Small intestine (tissue), 7 donors: Measurements from ENCODE around the gene MARK3. TPM values are rescaled to one million over a fixed set of nuclear protein-coding genes. Genes with fewer than 3 reads are reported as not detected.

Experiments
- DNase-seq, 2 donors: peaks; one replicate each; pipeline versions ENCODE4 v3.0.0 to v3.0.0-alpha.2; 2013
- FAIRE-seq: peaks from 2 replicates; lab custom pipeline; 2012; peaks lifted over from hg19 to GRCh38; lab: Jason Lieb, UNC
- H3K27ac ChIP-seq, 3 donors: one replicate each; pipeline ENCODE4 v1.5.1; 2013; ENCODE audit warnings: low read length in 2 of 3, mild to moderate bottlenecking in 2 of 3, control low read depth in 1 of 3, inconsistent platforms in 1 of 3, low read depth in 1 of 3, moderate library complexity in 1 of 3
- H3K27me3 ChIP-seq, 3 donors: one replicate each; pipeline ENCODE4 v1.6.1; 2013; ENCODE audit warnings: low read length in 3 of 3, inconsistent platforms in 1 of 3; ENCODE audit not compliant: control insufficient read depth in 3 of 3, insufficient read depth in 3 of 3
- H3K36me3 ChIP-seq, 3 donors: one replicate each; pipeline ENCODE4 v1.6.1; 2013; ENCODE audit warnings: low read length in 3 of 3, inconsistent platforms in 1 of 3, low read depth in 1 of 3, mild to moderate bottlenecking in 1 of 3, moderate library complexity in 1 of 3; ENCODE audit not compliant: control insufficient read depth in 3 of 3, insufficient read depth in 2 of 3
- H3K4me1 ChIP-seq, 3 donors: one replicate each; pipeline ENCODE4 v1.6.1; 2013; ENCODE audit warnings: low read length in 2 of 3, inconsistent platforms in 1 of 3, low read depth in 1 of 3, mild to moderate bottlenecking in 1 of 3, moderate library complexity in 1 of 3; ENCODE audit not compliant: control insufficient read depth in 3 of 3, insufficient read depth in 2 of 3
- H3K4me3 ChIP-seq, 3 donors: one replicate each; pipeline ENCODE4 v1.5.1; 2013; ENCODE audit warnings: low read length in 3 of 3, control low read depth in 1 of 3, inconsistent platforms in 1 of 3, low read depth in 1 of 3, mild to moderate bottlenecking in 1 of 3, moderate library complexity in 1 of 3
- H3K9me3 ChIP-seq, 2 donors: one replicate each; pipeline ENCODE4 v1.6.1; 2013; ENCODE audit warnings: low read depth in 1 of 2, low read length in 1 of 2; ENCODE audit not compliant: control insufficient read depth in 2 of 2, insufficient read depth in 1 of 2
- WGBS, 3 donors: extraction: QIAGEN DNeasy Blood & Tissue Kit; methylation state at CpG; one replicate each; pipeline ENCODE4 v1.1.7; 2013; 5-methylcytosine and 5-hydroxymethylcytosine counted together
- polyA plus RNA-seq, 4 donors: library from polyadenylated mRNA; stranded (reverse) in 3 of 4; unstranded in 1 of 4; fragments of 200-250 nt in 3 of 4; fragments of 120-200 nt in 1 of 4; gene quantifications; one replicate each; pipeline versions ENCODE4 v1.2.1 to v1.2.3, GENCODE V29; 2013
- donor health status: healthy with polysubstance abuse.
- donor health status: control.
- donor health status: control.
- donor health status: Bipolar disorder and iron deficiency.
- donor health status: healthy.

Gene MARK3
- polyA plus RNA-seq, 4 donors = 37.7 to 67.8 (median 60.6) TPM

GRCh38 chr14:103533137-103533998 is 148.2 kb downstream of the MARK3 start:
- H3K27me3 ChIP-seq = no peaks in the 10 kb centered on the region
- DNase-seq (no peak), FAIRE-seq (no peak)
- 77 to 79% (median 78%) methylated on average over 20 to 23 of the region's 23 CpGs for WGBS, 3 donors
- no peak overlapping the region for H3K4me3 ChIP-seq
- peaks cover 0 to 49% (median 0%) of the 10 kb centered on the region in 3 donors for H3K4me1 ChIP-seq
- H3K27ac ChIP-seq = peak overlapping the region in 1 of 3 donors; percentile 62
- no peaks in the 10 kb centered on the region for H3K9me3 ChIP-seq
- peaks cover 0 to 79% (median 0%) of the 10 kb centered on the region in 3 donors for H3K36me3 ChIP-seq

- H3K9me3 ChIP-seq = no peaks in the 10 kb centered on the region
- DNase-seq (no peak), FAIRE-seq (no peak)
- 85 to 89% (median 89%) methylated on average over 18 to 25 of the region's 25 CpGs for WGBS, 3 donors
- no peak overlapping the region for H3K4me3 ChIP-seq
- peaks cover 0 to 79% (median 0%) of the 10 kb centered on the region in 3 donors for H3K36me3 ChIP-seq
- no peaks in the 10 kb centered on the region for H3K27me3 ChIP-seq
- H3K27ac ChIP-seq = peak overlapping the region in 1 of 3 donors; percentile 62
- H3K4me1 ChIP-seq = peaks cover 0 to 46% (median 0%) of the 10 kb centered on the region in 3 donors
These were observed 148.9 kb downstream of the MARK3 start for GRCh38 chr14:103533999-103534575.

- no peak overlapping the region for H3K4me3 ChIP-seq
- H3K27ac ChIP-seq = peak overlapping the region in 2 of 3 donors; percentile 8 to 62
- no peak for DNase-seq
- H3K4me1 ChIP-seq = peaks cover 0 to 43% (median 0%) of the 10 kb centered on the region in 3 donors
- no peaks in the 10 kb centered on the region for H3K27me3 ChIP-seq
- peaks cover 0 to 79% (median 0%) of the 10 kb centered on the region in 3 donors for H3K36me3 ChIP-seq
- no peaks in the 10 kb centered on the region for H3K9me3 ChIP-seq
- no peak for FAIRE-seq
- WGBS, 3 donors = 85 to 92% (median 88%) methylated on average over 21 to 22 of the region's 22 CpGs
These were observed 149.4 kb downstream of the MARK3 start for GRCh38 chr14:103534576-103535061.

- Histone ChIP-seq H3K36me3 (peaks cover 0 to 74% (median 0%) of the 10 kb centered on the region in 3 donors), H3K27ac (peak overlapping the region in 1 of 3 donors; percentile 33), H3K4me3 (no peak overlapping the region), H3K27me3 (no peaks in the 10 kb centered on the region), H3K4me1 (peaks cover 0 to 41% (median 0%) of the 10 kb centered on the region in 3 donors), H3K9me3 (no peaks in the 10 kb centered on the region)
- DNase-seq = no peak
- WGBS, 3 donors = 79 to 91% (median 90%) methylated on average over 19 to 21 of the region's 21 CpGs
- no peak for FAIRE-seq
These were observed 150.1 kb downstream of the MARK3 start for GRCh38 chr14:103535081-103535890.

- DNase-seq (no peak), FAIRE-seq (no peak)
- peaks cover 0 to 40% (median 0%) of the 10 kb centered on the region in 3 donors for H3K4me1 ChIP-seq
- no peaks in the 10 kb centered on the region for H3K27me3 ChIP-seq
- peaks cover 0 to 66% (median 0%) of the 10 kb centered on the region in 3 donors for H3K36me3 ChIP-seq
- no peak overlapping the region for H3K27ac ChIP-seq
- 82 to 90% (median 88%) methylated on average over 11 of the region's 11 CpGs for WGBS, 3 donors
- H3K9me3 ChIP-seq = no peaks in the 10 kb centered on the region
- H3K4me3 ChIP-seq = no peak overlapping the region
These were observed 150.8 kb downstream of the MARK3 start for GRCh38 chr14:103535891-103536565.

GRCh38 chr14:103536693-103537092 is 151.5 kb downstream of the MARK3 start:
- Histone ChIP-seq H3K27me3 (no peaks in the 10 kb centered on the region), H3K36me3 (peaks cover 0 to 60% (median 0%) of the 10 kb centered on the region in 3 donors), H3K9me3 (no peaks in the 10 kb centered on the region), H3K4me1 (peaks cover 0 to 40% (median 0%) of the 10 kb centered on the region in 3 donors), H3K4me3 (no peak overlapping the region), H3K27ac (no peak overlapping the region)
- WGBS, 3 donors = 78 to 83% (median 79%) methylated on average over 9 of the region's 9 CpGs
- no peak for FAIRE-seq
- no peak for DNase-seq

- Histone ChIP-seq H3K36me3 (peaks cover 0 to 54% (median 0%) of the 10 kb centered on the region in 3 donors), H3K27me3 (no peaks in the 10 kb centered on the region), H3K9me3 (no peaks in the 10 kb centered on the region), H3K27ac (no peak overlapping the region), H3K4me1 (peaks cover 0 to 41% (median 0%) of the 10 kb centered on the region in 3 donors), H3K4me3 (no peak overlapping the region)
- no peak for FAIRE-seq
- 71 to 77% (median 71%) methylated on average over 15 to 18 of the region's 18 CpGs for WGBS, 3 donors
- no peak for DNase-seq
These were observed 152.2 kb downstream of the MARK3 start for GRCh38 chr14:103537175-103537990.
